GM10266 (cell line): ENCODE results near the gene SLC7A6.

Experiments
- DNase-seq: peaks from one replicate; pipeline ENCODE4 v3.0.0; 2012; ENCODE audit errors: extremely low spot score
- CTCF ChIP-seq: IDR thresholded peaks from 2 replicates; pipeline ENCODE4 v1.5.1; 2012; ENCODE audit warnings: mild to moderate bottlenecking, low read depth; ENCODE audit not compliant: control insufficient read depth, insufficient read depth; ENCODE audit errors: missing control alignments

Gene SLC7A6

DNA sequence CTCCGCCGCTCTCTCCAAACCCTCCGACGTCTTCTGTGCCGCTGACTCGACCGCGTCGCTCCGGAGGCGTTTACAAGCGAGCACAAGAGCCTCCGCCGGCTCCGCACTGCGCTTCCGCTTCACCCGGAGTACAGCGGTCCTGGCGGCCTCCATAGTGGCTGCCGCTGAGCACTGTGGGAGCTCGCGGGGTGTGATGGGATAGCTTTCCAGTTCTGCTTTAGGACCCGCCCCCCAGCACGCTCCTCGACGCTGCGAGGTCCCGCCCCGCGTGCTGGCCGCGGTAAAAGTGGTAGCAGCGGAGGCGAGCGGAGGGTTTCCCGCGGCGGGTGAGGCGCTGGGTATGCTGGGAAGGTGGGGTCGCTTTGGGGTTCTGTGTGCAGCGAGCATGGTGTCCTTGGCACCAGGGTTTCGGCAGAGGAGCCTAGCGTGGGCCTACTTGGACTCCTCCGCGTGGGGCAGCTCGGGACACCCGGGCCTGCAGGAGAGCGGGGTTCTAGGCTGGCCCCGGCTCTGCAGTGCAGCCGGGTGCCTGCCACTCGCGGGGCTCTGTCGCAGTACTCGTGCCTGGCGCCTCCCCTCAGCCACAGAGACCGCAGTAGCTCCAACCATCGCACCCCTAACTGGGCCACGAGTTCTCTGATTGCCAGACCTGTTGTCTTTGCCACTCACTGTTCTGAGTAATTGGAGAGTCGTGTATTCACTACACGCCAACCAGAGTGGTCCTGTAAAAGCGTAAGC is 46.6 kb downstream of the SLC7A6 start, which contains the start of the genes PRMT7 and SLC7A6OS:
Gene PRMT7 (plus strand): TSS at position 246 of the 738 bp plus-strand sequence. CDS start 4,961 bp downstream, outside the sequence.
Gene SLC7A6OS (minus strand): TSS at position 173 of the 738 bp plus-strand sequence. CDS start 20 bp downstream, at position 153.
- peak; percentile 93 for DNase-seq
- no peak for TF ChIP-seq CTCF

DNA sequence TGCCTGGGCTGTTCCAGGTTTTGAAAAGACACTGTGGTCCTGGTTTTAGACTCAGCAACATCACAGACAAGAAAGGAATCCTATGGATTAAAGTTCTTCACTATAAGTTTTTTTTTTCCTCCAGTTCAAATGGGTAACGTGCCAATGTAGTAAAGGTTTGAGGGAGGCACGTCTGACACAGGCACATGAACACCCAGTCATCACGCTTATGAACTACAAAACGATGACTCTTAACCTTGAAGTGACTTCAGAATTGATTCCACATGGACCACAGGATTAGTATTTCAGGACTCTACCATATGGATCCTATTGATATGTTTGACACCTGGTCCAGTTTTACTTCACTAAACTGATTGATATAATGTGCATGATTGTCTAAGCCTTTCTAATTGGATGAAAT is 48.8 kb downstream of the SLC7A6 start:
- no peak for DNase-seq
- TF ChIP-seq CTCF = no peak

DNA sequence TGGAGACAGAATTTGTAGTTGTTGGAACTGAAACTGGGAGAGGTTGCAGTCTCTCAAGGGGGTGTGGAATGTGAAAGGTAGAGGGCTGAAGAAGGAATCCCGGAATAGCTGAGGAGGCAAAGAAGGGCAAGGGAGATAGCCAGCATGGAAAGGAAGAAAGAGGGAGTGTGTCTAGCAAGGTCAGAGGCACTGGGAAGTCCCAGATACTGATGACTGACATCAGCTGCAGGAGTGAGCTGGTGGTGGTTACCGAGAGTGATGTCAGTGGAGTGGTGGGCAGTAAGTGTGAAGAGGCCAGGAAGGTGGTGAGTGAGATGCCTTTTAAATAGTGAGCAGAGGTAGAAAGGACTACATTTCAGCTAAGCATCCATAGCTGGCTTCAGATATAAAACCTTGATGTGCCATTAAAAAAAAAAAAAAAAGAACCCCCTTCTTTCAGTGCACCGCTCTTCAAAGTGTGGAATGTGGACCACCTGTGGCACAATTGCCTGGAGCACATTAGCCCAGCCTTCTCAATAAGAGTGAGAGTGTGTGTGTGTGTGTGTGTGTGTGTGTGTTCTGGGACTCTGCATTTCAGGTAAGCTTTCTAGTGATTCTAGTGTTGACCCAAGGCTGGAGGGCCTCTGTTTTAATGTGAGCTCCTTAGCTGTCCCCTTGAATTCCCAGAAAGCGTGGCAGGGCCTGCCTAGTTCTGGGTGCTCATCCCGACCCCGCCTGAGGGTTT is 55.0 kb downstream of the SLC7A6 start:
- TF ChIP-seq CTCF = no peak
- peak; percentile 80 for DNase-seq

DNA sequence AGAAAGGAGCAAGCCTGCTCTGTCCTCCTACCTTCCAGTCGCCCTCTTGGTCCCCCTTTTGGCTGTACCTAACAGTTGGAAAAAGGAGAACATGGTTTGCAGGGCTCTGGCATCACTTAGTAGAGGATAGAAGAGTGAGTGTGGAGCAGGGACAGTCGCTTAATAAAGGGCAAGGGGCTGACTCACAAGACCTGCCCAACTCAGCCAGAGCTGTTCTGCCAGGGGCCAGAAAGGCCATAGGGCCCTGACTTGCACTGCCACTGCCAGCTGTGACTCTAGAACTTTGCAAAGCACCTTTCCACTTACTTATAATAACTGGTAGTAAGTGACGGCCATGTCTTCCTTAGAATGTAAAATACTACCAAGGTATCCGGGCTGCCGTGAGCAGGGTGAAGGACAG is 60.0 kb downstream of the SLC7A6 start:
- DNase-seq = no peak
- no peak for TF ChIP-seq CTCF

GRCh38 chr16:68324780-68325357 is 60.5 kb downstream of the SLC7A6 start:
- no peak for TF ChIP-seq CTCF
- DNase-seq = no peak

DNA sequence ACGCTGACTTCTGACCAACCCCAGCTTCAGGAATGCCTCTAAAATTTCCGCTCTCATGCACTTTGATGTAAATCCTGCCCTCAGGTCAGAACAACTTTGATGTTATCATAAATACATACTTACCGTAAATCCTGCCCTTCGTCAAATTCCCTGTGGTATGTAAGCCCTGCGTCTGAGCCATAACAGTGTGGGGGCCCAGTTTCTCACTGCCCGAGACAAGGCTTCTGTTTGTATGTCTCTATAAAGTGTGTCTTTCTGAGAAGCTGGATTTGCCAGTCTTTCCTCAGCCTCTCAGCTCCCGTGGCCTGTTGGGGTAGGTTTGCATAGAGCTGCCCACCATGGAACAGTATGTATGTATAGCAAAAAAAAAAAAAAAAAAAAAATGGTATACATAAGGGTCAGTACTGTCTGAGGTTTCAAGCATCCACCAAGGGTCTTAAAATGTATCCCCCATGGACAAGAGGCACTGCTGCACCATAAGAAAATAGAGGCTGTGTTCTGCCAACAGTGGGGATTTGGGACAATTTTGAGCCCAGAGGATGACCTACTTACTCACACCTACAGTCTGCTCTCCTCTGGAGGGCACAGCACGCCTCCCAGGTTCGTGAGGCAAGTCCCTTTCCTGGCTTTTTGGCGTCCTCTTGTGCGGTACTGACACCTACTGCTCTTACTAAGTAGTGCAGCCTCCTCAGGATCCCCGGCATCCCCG is 64.0 kb downstream of the SLC7A6 start:
- peak; percentile 96 for TF ChIP-seq CTCF
- DNase-seq = peak; percentile 83
